ENCODE results near the gene SLC8A2.
A peak's percentile ranks its signal among the peaks of the same experiment; 100 is the strongest.

SLC8A2 gene, protein sequence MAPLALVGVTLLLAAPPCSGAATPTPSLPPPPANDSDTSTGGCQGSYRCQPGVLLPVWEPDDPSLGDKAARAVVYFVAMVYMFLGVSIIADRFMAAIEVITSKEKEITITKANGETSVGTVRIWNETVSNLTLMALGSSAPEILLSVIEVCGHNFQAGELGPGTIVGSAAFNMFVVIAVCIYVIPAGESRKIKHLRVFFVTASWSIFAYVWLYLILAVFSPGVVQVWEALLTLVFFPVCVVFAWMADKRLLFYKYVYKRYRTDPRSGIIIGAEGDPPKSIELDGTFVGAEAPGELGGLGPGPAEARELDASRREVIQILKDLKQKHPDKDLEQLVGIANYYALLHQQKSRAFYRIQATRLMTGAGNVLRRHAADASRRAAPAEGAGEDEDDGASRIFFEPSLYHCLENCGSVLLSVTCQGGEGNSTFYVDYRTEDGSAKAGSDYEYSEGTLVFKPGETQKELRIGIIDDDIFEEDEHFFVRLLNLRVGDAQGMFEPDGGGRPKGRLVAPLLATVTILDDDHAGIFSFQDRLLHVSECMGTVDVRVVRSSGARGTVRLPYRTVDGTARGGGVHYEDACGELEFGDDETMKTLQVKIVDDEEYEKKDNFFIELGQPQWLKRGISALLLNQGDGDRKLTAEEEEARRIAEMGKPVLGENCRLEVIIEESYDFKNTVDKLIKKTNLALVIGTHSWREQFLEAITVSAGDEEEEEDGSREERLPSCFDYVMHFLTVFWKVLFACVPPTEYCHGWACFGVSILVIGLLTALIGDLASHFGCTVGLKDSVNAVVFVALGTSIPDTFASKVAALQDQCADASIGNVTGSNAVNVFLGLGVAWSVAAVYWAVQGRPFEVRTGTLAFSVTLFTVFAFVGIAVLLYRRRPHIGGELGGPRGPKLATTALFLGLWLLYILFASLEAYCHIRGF

GRCh38 chr19:47471733-47472457, at the start of gene SLC8A2:
TSS of gene SLC8A2 (minus strand) at chr19:47471893. CDS start at chr19:47466403, 5,490 bp downstream.
- peak; percentile 41 for DNase-seq

DNA sequence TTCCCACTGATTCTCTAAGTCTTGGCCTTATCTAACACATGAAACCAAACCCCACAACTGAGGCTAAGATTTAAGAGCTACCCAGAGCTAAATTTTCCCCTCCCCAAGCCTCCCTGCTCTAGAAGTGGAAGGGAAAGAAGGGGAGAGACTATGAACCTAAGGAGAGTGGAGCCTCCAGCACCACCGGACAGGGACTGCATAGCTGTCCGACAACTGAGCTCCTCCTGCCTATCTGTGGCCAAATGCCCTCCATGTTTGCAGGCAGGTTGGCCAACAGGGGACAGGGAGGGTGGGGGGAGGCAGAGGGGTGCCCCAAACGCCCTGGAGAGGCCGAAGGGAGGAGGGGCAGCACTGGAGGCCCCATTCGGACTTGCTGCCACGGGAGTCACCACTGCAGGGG, 49.1 kb upstream of the SLC8A2 start:
- DNase-seq, result no peak

- no peak for DNase-seq
Measured at GRCh38 chr19:47520343-47520806, 48.7 kb upstream of the SLC8A2 start.

DNA sequence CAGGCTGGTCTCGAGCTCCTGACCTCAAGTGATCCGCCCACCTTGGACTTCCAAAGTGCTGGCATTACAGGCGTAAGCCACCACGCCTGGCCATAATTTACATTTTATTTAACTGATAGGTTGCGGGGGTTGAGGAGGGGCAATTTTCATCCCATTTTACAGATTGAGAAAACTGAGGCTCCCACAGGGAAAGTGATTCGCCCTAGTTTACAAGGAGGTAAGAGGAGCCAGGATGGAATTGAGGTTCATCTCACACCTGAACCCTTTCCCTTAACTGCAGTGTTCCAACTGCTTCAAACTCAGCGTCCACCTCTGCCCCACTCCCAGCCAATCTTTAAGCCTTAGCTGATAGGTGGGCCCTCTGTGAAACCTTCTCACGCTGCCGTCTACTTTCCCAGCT, 47.2 kb upstream of the SLC8A2 start:
- DNase-seq, result no peak

GRCh38 chr19:47518139-47518538, 46.4 kb upstream of the SLC8A2 start:
- DNase-seq, result peak; percentile 59

DNA sequence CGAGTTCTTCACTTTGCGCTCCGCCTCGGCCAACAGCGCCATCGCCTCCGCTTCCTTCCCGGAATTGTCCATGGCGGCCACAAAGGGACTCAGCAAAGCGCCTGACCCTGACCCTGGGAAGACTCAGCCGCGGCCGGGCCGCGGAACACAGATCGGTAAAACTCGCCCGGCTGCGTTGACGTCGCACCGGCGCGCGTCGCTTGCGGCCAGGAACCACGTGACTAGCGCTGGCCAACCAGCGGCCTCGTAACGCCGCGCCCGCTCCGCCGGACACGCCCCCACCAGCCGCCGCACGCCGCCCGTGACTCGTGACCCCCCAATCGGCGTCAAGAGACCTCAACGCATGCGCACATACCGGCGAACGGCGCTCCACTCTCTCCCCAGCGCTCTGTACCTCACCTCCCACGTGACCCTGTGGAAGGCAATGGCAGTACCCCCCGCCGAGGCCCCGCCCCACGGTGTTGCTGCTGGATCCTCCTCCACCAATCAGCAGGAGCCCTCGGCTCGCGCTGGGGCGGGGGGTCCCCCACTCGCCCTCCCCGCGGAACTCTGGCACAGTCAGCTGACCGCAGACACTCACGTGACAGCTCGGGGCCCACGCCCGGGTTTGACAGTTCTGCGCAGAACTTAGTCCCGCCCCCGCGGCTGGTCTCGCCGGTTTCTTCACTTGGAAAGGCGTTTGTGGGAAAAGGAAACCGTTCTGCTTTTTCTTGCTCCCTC, 43.3 kb upstream of the SLC8A2 start, which contains the start of gene NAPA:
Gene NAPA, minus strand, starts transcription at position 195 of the 720 bp plus-strand sequence. Its CDS starts 123 bp downstream, at position 72.
- peak; percentile 100 for DNase-seq

- DNase-seq, result no peak
Measured at GRCh38 chr19:47514151-47514868, 42.6 kb upstream of the SLC8A2 start.

GRCh38 chr19:47512948-47513319, 41.2 kb upstream of the SLC8A2 start:
- no peak for DNase-seq

DNA sequence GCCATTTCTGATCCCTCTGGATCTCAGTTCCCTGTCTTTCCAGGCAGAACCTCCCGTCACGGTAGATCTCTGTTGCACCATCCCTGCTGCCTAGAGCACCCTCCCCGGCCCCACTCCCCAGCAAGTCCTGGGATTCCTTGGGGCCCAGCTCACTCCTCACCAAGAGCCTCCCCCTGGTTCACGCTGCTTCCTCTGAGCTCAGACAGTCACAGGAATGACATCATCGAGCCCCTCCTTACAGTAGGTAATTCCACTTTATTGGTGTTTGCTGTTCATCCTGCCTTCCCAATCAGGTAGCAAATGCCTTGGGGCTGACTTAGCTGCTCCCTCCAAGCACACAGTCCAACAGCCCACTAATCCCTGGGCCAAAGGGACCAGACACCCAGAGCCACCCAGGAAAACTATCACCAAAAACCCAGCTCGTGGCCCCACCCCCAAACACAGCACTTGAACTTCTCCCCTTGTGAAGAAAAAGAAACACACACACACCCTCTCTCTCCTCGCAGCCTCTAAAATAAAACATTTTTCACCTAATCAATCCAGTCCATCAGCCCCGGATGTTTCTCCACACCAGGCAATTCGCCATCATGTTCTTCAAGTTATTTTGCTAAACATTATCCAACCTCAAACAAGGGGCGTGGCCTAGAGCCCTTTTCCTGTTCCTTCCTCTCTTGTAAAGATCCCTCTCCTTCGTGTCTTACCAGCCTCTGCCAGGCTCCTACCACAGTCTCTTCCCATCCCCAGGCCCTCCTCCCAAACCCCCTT, 40.7 kb upstream of the SLC8A2 start:
- no peak for DNase-seq

DNA sequence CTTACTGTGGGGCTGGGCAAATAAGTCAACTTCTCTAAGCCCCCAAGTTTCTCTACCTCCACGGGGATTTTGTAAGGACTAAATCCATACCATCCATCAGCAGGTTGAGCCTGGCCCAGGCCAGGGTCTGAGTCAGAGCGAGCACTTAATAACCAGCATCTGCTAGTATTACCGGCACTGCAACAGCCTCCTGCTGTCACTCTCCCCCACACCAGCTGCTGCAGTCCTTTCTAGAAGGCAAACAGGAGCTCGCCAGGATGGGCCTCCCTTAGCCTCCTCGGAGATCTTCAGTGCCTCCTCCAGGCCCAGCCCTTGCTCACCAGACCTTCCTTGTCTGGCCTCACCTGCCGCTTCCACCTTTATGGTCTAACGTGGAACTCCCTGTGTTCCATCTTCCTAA, 40.0 kb upstream of the SLC8A2 start:
- no peak for DNase-seq

DNA sequence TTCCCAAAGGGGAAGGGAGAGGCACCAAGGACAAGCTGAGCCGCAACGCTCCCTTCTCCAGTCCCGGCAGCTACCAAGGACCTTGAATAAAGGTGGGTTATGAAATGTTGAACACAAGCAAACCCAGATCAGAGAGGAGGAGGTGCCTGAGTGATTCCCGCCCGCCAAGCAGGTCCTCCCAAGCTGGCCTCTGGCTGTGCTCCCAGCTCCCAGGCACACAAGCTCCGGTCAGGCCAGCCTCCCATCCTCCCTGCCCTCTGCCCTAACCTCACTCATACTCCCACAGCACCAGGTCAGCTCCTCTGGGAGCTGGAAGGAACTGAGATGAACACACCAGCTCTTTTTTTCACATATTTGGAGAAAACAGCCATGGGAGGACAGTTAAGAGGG, 39.4 kb upstream of the SLC8A2 start:
- DNase-seq, result no peak

DNA sequence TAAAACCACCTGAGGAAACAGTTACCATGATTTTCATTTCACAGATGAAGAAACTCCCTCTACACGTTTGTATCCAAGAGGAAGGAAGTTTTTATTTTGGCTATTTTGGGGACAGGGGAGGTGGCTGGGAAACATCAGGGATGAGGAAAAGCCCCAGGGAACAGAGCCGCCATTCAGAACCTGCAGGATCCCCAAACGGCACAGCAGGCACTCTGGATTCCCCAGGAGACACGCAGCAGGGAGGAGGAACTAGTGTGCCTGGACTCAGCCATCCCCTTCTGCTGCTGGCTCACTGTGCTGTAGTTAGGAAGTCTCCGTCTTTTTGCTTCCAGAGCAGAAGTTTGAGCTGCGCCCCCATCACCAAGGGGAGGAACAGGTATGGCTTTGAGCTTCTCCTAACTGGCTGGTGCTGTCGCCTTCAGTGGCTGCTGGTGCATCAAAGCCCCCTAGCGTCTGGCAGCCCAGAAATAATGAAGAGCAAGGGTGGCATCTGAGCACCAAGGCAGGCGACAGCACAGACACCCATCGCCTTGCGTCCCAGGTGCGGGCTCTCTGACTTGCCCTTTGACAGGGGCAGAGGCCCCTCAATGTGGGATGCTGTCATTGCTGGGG, 38.9 kb upstream of the SLC8A2 start:
- DNase-seq, result no peak

DNA sequence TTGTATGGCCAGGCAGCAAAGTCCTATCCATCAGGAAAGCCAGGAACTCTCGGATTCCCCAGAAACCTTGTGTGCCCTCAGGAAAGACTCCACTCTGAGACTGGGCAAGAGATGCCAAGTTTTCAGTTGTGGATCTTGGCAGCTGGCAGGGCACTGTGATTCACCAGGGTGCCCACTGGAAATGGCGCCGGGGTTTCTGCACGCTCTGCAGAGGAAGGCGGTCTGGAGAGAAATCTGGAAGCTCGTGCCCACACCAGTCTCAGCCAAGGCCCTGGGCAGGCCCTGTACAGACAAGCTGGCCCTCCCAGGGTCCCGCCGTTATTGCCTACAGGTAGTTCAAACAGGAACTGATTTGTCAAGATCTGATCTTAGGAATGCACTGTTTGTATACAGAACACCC, 38.3 kb upstream of the SLC8A2 start:
- DNase-seq, result no peak

DNA sequence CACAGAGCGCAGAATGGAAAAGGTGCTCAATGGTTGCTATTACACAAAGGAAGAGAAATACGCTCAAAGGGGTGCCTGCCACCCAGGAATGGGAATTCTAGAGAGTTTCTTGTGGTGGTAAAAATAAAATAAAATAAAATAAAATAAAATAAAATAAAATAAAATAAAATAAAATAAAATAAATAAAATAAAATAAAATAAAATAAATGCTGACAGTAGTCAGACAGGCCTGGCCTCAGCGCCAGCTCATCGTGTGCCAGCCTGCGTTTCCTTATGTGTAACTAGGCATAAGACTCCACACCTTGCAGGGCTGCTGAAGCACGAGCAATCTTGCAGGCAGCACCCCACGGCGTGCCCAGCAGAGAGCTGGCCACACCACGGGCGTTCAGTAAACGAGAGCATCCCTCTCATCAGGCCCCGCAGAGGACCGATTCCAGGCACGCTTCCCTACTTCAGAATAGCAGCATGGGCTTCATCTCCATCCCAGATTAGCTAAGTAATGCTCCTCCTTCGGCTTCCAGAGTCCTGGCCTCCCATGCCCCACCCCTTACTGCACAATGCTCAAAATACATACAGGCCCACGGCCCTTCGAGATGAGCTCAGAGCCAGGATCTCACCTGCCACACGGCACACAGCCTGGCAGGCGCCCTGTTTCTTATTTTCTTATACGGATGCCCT, 37.6 kb upstream of the SLC8A2 start:
- DNase-seq, result no peak

DNA sequence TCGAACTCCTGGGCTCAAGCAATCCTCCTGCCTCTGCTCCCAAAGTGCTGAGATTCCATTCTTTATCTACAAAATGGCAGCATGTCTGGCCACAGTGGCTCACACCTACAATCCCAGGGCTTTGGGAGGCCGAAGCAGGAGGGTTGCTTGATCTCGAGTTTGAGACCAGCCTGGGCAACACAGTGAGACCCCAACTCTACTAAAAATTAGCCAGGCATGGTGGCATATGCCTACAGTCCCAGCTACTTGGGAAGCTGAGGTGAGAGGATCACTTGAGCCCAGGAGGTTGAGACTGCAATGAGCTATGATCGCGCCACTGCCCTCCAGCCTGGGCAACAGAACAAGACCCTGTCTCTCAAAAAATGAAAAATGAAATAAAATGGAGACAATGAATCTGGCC, 37.0 kb upstream of the SLC8A2 start:
- DNase-seq, result no peak

GRCh38 chr19:47507924-47508553, 36.3 kb upstream of the SLC8A2 start:
- no peak for DNase-seq

GRCh38 chr19:47507012-47507411, 35.3 kb upstream of the SLC8A2 start:
- DNase-seq, result no peak

DNA sequence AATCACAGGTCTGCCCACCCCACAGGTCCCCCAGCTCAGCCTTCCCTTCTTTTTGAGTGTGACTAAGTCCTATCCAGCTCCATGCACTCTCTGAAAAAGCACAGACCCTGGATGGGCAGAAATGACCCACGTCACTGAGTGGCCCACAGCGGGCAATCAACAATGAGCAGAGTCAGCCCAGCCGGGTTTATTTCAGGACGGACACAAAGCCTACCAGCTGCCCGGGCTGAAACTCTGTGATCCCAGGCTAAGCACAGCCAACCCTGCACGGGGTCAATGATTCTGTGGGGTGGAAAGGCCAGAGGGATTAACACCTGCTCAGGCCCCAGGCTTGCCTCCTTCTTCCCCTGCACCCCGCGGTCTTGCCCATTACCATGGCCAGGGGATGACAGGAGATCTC, 34.8 kb upstream of the SLC8A2 start:
- no peak for DNase-seq

DNA sequence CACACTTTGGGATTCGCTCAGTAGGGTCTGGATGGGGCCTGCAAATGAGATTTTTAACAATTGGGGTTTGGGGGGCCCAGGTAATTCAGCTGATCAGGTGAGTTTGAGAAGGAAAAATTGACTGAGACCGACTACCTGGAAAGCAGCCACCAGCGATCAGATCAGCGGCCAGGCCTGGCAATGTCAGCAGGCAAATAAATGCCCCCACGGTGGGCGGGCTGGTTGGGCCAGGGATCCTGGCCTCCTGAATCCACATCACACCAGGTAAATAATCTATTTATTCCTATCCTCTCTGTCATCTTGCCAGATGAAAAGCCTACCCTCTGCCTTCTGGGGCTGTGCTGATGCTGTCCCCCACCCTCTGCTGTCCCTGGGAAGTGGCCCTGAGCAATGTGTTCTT, 33.8 kb upstream of the SLC8A2 start:
- no peak for DNase-seq

DNA sequence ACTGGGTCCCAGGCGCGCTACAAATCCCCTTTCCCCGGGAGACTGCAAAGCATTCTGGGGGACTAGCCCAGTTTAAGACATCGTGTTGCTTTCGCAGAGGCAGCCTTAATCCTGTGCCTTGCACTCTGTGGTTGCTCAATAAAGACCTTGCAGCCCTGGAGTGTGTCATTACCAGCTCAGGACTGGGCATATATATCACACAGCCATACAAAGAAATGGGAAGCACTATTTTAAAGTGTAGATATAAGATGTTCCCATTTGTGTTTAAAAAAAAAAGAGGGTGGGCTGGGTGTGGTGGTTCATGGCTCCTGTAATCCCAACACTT, 32.1 kb upstream of the SLC8A2 start:
- DNase-seq, result no peak

Data from CD4-positive, alpha-beta T cell treated with Interleukin-4 for 4 hours (primary cell).